ENCODE data around the gene PFN1.

PFN1 gene

GRCh38 chr17:4939546-4939795 lies 8.9 kb downstream of the PFN1 start:
- peaks cover 12% of the 10 kb centered on the region for H3K4me1 ChIP-seq (ENCODE audit: insufficient read depth, poor library complexity, severe bottlenecking)
- H3K9me3 ChIP-seq (ENCODE audit: severe bottlenecking), result no peaks in the 10 kb centered on the region
- peaks cover 44% of the 10 kb centered on the region for H3K36me3 ChIP-seq (ENCODE audit: low read depth)
- H3K27ac ChIP-seq (ENCODE audit: poor library complexity, severe bottlenecking), result peak overlapping the region; percentile 99
- ATAC-seq (ENCODE audit: low read depth) (no peak; the same call in 2 of the 3 replicates), DNase-seq (ENCODE audit: low spot score) (no peak)
- no peaks in the 10 kb centered on the region for H3K27me3 ChIP-seq (ENCODE audit: insufficient read depth, poor library complexity, severe bottlenecking)
- H3K4me3 ChIP-seq (ENCODE audit: severe bottlenecking), result peak overlapping the region; percentile 63
- TF ChIP-seq CTCF (IDR thresholded peaks at IDR 0.05; ENCODE audit: poor library complexity, severe bottlenecking), result no peak

DNA sequence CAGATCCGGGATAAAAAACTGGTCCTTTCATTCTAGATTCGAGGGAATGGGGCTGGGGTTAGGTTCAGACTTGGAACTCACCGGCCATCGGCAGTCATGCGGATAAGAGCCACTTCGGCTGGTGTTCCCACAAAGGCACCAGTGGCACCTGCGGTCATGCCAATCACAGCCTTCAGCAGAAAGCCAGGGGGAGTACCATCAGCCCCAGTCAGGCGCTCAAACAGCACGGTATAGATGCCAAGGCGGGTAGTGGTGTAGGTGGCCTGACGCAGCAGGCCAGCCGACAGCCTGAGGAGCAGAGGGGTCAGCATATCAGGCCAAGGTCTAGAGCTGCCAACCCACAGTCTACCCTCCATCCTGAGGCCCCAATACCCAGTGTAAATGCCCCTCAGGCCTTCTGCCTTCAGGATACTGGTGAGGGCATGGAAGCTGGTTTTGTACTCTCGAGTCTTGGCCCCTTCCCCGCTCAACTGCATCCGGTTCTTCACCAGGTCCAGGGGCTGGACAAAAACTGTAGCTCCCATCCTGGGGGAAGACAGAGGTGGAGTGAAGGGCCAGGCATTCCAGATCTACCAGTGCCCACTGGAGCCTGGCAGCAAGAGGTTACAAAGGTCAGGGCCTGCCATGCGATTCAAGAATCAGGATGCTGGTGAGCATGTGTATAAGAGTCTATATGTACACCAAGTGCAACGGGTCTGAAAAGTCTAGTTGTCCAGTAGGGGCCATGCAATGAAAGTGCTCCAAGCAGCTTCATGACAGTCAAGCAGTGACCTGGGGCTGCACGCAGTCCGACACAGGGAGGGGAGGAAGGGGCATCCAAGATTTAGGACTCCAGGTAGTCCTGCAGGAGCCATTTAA lies 9.4 kb downstream of the PFN1 start:
- no peak for TF ChIP-seq CTCF (IDR thresholded peaks at IDR 0.05; ENCODE audit: poor library complexity, severe bottlenecking)
- H3K27ac ChIP-seq (ENCODE audit: poor library complexity, severe bottlenecking), result peak overlapping the region; percentile 99
- no peak for DNase-seq (ENCODE audit: low spot score)

DNA sequence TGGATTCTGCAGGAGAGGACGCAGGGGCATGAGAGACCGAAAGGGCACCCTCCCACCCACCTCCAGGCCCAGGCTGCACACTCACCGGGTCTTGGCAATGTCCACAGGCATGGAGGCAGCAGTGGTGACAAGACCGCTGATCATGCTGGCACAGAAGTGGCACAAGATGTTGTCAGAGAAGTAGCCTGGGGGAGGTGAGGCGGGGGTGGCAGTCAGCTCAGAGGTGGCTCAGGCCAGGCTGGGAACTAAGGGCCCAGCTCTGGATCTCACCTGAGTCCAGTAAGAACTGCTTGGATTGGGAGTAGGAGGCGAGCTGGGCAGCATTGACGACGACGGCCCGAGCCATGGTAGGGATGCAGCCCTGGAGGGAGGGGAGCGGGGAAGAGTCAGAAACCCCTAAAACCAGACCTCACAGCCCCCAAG lies 10.2 kb downstream of the PFN1 start:
- Histone ChIP-seq H3K27me3 (ENCODE audit: insufficient read depth, poor library complexity, severe bottlenecking) (no peaks in the 10 kb centered on the region), H3K4me1 (ENCODE audit: insufficient read depth, poor library complexity, severe bottlenecking) (peaks cover 3% of the 10 kb centered on the region), H3K9me3 (ENCODE audit: severe bottlenecking) (no peaks in the 10 kb centered on the region), H3K36me3 (ENCODE audit: low read depth) (peaks cover 33% of the 10 kb centered on the region), H3K4me3 (ENCODE audit: severe bottlenecking) (no peak overlapping the region), H3K27ac (ENCODE audit: poor library complexity, severe bottlenecking) (no peak overlapping the region)
- no peak for TF ChIP-seq CTCF (IDR thresholded peaks at IDR 0.05; ENCODE audit: poor library complexity, severe bottlenecking)
- no peak for ATAC-seq (ENCODE audit: low read depth)
- no peak for DNase-seq (ENCODE audit: low spot score)

More for the DNA sequence above, 9.4 kb downstream of the PFN1 start:
- H3K27me3 ChIP-seq (ENCODE audit: insufficient read depth, poor library complexity, severe bottlenecking), result no peaks in the 10 kb centered on the region
- peaks cover 7% of the 10 kb centered on the region for H3K4me1 ChIP-seq (ENCODE audit: insufficient read depth, poor library complexity, severe bottlenecking)
- H3K4me3 ChIP-seq (ENCODE audit: severe bottlenecking), result peak overlapping the region; percentile 63
- H3K36me3 ChIP-seq (ENCODE audit: low read depth), result peaks cover 41% of the 10 kb centered on the region
- no peak for ATAC-seq (ENCODE audit: low read depth)
- no peaks in the 10 kb centered on the region for H3K9me3 ChIP-seq (ENCODE audit: severe bottlenecking)

DNA sequence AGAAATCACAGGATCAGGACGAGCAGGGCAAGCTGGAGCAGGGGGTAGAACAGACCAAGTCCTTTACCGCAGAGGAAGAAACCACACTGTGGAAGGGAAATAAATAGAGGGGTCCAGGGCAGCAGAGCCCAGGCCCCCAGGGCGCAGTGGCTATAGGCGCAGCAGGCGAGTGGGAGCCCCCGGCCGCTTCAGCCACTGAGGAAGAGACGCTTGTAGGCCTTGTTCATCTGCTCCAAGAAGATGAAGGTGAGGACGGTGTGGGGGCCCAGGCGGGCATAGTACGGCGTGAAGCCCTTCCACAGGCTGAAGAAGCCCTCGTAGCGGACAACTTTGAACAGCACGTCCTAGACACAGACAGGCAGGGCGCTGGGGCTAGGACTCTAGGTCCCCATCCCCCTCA lies 10.8 kb downstream of the PFN1 start:
- Histone ChIP-seq H3K4me1 (ENCODE audit: insufficient read depth, poor library complexity, severe bottlenecking) (peaks cover 3% of the 10 kb centered on the region), H3K4me3 (ENCODE audit: severe bottlenecking) (no peak overlapping the region), H3K9me3 (ENCODE audit: severe bottlenecking) (no peaks in the 10 kb centered on the region), H3K27ac (ENCODE audit: poor library complexity, severe bottlenecking) (no peak overlapping the region), H3K27me3 (ENCODE audit: insufficient read depth, poor library complexity, severe bottlenecking) (no peaks in the 10 kb centered on the region), H3K36me3 (ENCODE audit: low read depth) (peaks cover 30% of the 10 kb centered on the region)
- TF ChIP-seq CTCF (IDR thresholded peaks at IDR 0.05; ENCODE audit: poor library complexity, severe bottlenecking), result no peak
- ATAC-seq (ENCODE audit: low read depth), result no peak
- DNase-seq (ENCODE audit: low spot score), result no peak

DNA sequence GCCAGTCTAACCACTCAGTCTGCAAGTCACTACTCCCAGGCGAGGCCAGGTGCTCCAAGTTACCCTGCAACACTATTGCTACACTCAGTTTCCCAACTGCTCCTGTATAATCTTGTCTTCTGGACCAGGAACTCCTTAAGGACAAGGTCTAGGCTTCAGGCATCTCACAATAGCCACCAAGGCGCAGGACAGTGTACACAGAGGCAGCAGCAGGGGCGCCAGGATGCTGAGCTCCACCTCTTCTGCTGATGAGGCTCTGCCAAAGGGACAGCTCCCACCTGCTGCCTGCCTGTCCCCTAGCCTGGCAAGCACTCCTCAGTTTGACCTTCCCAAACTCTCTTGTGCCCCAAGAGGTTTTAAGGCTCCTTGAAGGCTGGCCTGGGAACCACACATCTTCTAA lies 11.9 kb downstream of the PFN1 start:
- TF ChIP-seq CTCF (IDR thresholded peaks at IDR 0.05; ENCODE audit: poor library complexity, severe bottlenecking), result no peak
- no peaks in the 10 kb centered on the region for H3K27me3 ChIP-seq (ENCODE audit: insufficient read depth, poor library complexity, severe bottlenecking)
- H3K4me3 ChIP-seq (ENCODE audit: severe bottlenecking), result no peak overlapping the region
- H3K36me3 ChIP-seq (ENCODE audit: low read depth), result peaks cover 24% of the 10 kb centered on the region
- DNase-seq (ENCODE audit: low spot score) (no peak), ATAC-seq (ENCODE audit: low read depth) (no peak)
- H3K4me1 ChIP-seq (ENCODE audit: insufficient read depth, poor library complexity, severe bottlenecking), result peaks cover 3% of the 10 kb centered on the region
- H3K9me3 ChIP-seq (ENCODE audit: severe bottlenecking), result no peaks in the 10 kb centered on the region
- no peak overlapping the region for H3K27ac ChIP-seq (ENCODE audit: poor library complexity, severe bottlenecking)
